ENCODE measurements around the gene LONRF3.

LONRF3 gene

GRCh38 chrX:118974088-118974907 is at the start of gene LONRF3:
LONRF3 (plus strand) TSS chrX:118974618; CDS start chrX:118974781, 163 bp downstream.
- no peak for DNase-seq (ENCODE audit: low read depth in 2 of 2)

- no peak for DNase-seq (ENCODE audit: low read depth in 2 of 2)
Measured at GRCh38 chrX:118928151-118928550, 46.3 kb upstream of the LONRF3 start.

GRCh38 chrX:118935352-118935751 is 39.1 kb upstream of the LONRF3 start:
- DNase-seq (ENCODE audit: low read depth in 2 of 2) = no peak

GRCh38 chrX:118941147-118941546 is 33.3 kb upstream of the LONRF3 start:
- DNase-seq (ENCODE audit: low read depth in 2 of 2) = no peak

- no peak for DNase-seq (ENCODE audit: low read depth in 2 of 2)
Measured at GRCh38 chrX:118943102-118943501, 31.3 kb upstream of the LONRF3 start.

- no peak for DNase-seq (ENCODE audit: low read depth in 2 of 2)
Measured at GRCh38 chrX:118945921-118946320, 28.5 kb upstream of the LONRF3 start.

GRCh38 chrX:118948270-118948669 is 26.1 kb upstream of the LONRF3 start:
- DNase-seq (ENCODE audit: low read depth in 2 of 2) = no peak

GRCh38 chrX:118961866-118962560 is 12.4 kb upstream of the LONRF3 start:
- DNase-seq (ENCODE audit: low read depth in 2 of 2) = no peak

- no peak for DNase-seq (ENCODE audit: low read depth in 2 of 2)
Measured at GRCh38 chrX:118963159-118963558, 11.3 kb upstream of the LONRF3 start.

GRCh38 chrX:118964252-118964651 is 10.2 kb upstream of the LONRF3 start:
- DNase-seq (ENCODE audit: low read depth in 2 of 2) = no peak

GRCh38 chrX:118965395-118965794 is 9.0 kb upstream of the LONRF3 start:
- DNase-seq (ENCODE audit: low read depth in 2 of 2) = no peak

GRCh38 chrX:118968031-118968430 is 6.4 kb upstream of the LONRF3 start:
- DNase-seq (ENCODE audit: low read depth in 2 of 2) = no peak

GRCh38 chrX:118971552-118971951 is 2.9 kb upstream of the LONRF3 start:
- no peak for DNase-seq (ENCODE audit: low read depth in 2 of 2)

- DNase-seq (ENCODE audit: low read depth in 2 of 2) = no peak
Measured at GRCh38 chrX:118973389-118974087, 880 bp upstream of the LONRF3 start.

GRCh38 chrX:118974908-118975671 is 672 bp downstream of the LONRF3 start:
- no peak for DNase-seq (ENCODE audit: low read depth in 2 of 2)

- DNase-seq (ENCODE audit: low read depth in 2 of 2) = no peak
Measured at GRCh38 chrX:118975831-118976598, 1.6 kb downstream of the LONRF3 start.

GRCh38 chrX:118976599-118977340 is 2.4 kb downstream of the LONRF3 start:
- no peak for DNase-seq (ENCODE audit: low read depth in 2 of 2)

- no peak for DNase-seq (ENCODE audit: low read depth in 2 of 2)
Measured at GRCh38 chrX:118977424-118977823, 3.0 kb downstream of the LONRF3 start.

- DNase-seq (ENCODE audit: low read depth in 2 of 2) = no peak
Measured at GRCh38 chrX:118978451-118978850, 4.0 kb downstream of the LONRF3 start.

- no peak for DNase-seq (ENCODE audit: low read depth in 2 of 2)
Measured at GRCh38 chrX:118980761-118981160, 6.3 kb downstream of the LONRF3 start.

Data from stimulated activated CD4-positive, alpha-beta T cell treated with anti-CD3 and anti-CD28 coated beads, Interleukin-1b, Interleukin-23, amount 100 ng/mL, for 1 hour (primary cell).